Islet precursor cell (in vitro differentiated cells): ENCODE measurements around the gene SNAP25.

Experiments used
- DNase-seq: peaks from one replicate; pipeline ENCODE4 v3.0.0-alpha.2; 2018

The SNAP25 gene

DNA sequence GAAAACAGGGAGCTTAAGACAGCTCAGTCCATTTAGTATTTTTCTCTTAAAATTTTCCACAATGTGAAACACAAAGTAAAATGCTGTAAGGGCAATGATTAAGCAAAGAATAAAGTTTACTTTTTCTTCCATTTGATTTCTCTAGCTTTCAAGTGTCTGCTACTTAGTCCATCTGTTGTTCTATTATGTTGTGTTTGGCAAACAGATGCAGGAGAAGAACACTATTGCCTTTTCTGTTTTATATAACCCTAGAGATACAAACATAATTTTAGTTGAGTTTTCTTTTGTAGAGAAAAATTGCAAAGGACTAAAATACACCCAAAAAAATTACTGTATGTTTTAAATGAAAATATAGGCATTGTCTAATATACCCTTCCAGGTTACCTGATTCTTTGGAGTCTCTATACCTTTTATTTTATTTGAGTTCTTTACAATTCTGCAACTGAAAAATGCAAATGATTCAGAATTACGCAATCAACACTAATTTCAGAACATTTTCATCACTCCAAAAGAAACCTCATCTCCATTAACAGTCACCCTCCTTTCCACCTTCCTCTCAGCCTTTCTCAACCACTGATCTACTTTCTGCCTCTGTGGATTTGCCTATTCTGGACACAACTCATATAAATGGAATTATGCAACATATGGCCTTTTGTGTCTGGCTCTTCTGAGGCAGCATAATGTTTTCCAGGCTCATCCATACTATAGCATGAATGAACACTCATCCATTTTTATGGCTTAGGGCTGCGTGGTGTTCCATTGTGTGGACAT, 118.5 kb downstream of the SNAP25 start:
- no peak for DNase-seq

- DNase-seq: no peak
Measured at GRCh38 chr20:10338426-10339180, 120.0 kb downstream of the SNAP25 start.

- DNase-seq: no peak
Measured at GRCh38 chr20:10339609-10340008, 121.0 kb downstream of the SNAP25 start.

GRCh38 chr20:10342152-10342551, 123.5 kb downstream of the SNAP25 start:
- no peak for DNase-seq

DNA sequence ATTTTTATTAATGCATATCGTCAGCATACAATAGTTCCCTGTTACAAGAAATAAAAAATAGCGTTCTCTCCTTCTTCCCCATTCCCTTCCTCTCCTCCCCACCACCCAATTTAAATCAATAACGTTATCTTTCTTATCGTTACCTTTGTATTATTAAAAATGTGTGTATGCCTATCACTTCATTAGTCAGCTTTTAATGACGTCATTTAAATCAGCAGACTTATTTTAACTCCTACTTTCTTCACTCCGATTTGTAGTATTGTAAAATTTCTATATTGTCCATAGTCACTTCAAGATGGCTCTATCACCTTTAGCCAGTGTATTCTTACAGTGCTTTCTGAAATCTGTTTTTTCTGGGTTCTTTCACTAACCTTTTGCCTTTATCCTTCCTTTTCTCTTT, 126.3 kb downstream of the SNAP25 start:
- no peak for DNase-seq

DNA sequence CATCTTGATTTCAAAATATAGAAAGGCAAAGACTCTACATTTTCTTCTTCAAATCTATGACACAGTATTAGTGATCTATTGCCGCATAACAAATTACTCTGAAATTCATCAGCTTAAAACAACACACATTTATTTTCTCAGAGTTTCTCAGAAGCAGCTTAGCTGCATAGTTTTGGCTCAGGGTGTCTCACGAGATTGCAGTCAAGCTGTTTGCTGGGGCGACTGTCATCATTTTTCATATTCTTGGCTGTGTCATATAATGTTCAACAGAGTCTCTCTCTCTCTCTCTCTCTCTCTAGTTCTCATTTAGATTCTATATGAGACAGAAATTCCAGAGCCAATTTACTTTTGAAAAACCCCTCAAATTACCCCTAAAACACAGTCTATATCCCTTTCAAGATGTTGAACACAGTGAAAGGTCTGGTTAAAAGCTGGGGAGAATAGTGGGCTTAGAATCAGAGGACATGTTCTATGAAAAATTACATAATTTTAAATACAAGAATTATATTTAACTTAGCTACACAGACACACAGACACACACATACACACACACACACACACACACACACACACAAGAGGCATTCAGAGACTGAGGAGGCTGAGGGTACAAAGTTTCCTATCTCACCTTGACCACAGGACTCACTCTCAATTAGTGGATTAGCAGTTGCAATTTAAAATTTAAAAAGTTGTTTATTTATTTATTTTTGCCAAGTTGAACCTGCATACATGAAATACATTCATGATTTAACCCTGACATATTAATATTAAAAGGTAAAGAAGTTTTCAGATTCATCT, 128.7 kb downstream of the SNAP25 start:
- DNase-seq: no peak

DNA sequence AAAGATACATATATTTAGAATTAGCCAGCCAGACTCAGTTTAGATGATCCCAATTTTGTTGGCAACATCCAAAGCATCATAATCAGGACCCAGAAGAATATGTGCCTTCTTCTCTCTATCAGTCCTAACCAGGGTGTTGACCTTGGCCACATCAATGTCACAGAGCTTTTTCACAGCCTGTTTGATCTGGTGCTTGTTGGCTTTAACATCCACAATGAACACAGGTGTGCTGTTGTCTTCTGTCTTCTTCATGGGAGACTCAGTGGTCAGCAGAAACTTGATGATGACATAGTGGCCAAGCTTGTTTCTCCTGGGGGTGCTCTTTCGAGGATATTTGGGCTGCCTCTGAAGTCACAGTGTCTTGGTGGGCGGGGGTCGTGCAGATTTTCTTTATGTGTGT, 130.5 kb downstream of the SNAP25 start:
- no peak for DNase-seq

DNA sequence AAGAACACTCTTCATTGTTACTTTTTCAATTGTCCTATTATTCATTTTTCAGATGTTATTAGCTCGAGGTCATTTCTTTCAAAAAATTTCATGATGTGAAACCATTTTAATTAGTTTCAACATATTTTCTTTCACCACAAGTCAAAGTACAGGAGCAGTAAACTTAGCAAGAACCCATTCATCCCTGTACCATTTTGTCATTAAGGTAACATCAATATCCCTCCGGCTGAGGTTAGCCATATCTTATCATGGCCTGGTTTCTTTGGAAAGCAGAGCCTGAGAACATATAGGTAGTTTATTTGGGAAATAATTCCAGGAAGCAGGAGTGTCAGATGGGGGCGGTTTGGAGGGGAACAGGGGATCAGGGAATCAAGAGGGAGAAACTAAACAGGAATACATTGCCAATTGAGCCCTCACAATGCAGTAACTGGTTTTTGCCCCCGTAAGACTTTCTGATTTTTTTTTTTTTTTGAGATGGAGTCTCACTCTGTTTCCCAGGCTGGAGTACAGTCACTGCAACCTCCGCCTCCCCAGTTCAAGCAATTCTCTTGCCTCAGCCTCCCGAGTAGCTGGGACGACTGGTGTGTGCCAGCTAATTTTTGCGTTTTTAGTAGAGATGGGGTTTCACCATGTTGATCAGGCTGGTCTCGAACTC, 131.7 kb downstream of the SNAP25 start:
- DNase-seq: no peak

- DNase-seq: no peak
Measured at GRCh38 chr20:10352934-10353824, 134.5 kb downstream of the SNAP25 start.

- DNase-seq: no peak
Measured at GRCh38 chr20:10356628-10357027, 138.0 kb downstream of the SNAP25 start.
